Parathyroid adenoma (tissue), 2 donors: Measurements from ENCODE around the gene SCP2.

Source experiments
- H2AFZ ChIP-seq: fragments of 300-600 bp; sonication (generic); one replicate; pipeline ENCODE4 v1.7.0; 2017; ENCODE audit warnings: antibody characterized with exemption, mild to moderate bottlenecking
- H3K27ac ChIP-seq: fragments of 300-600 bp; sonication (generic); one replicate; pipeline ENCODE4 v1.7.0; 2017
- H3K27me3 ChIP-seq: fragments of 300-600 bp; sonication (generic); one replicate; pipeline ENCODE4 v1.7.0; 2017; ENCODE audit warnings: low read length; ENCODE audit not compliant: control insufficient read depth, insufficient read depth
- H3K36me3 ChIP-seq: fragments of 300-600 bp; sonication (generic); one replicate; pipeline ENCODE4 v1.7.0; 2017; ENCODE audit warnings: low read length; ENCODE audit not compliant: control insufficient read depth, insufficient read depth
- H3K4me1 ChIP-seq: fragments of 300-600 bp; sonication (generic); one replicate; pipeline ENCODE4 v1.7.0; 2017; ENCODE audit warnings: control low read depth
- H3K4me2 ChIP-seq: fragments of 300-600 bp; sonication (generic); one replicate; pipeline ENCODE4 v1.7.0; 2017; ENCODE audit warnings: low read length
- H3K4me3 ChIP-seq: fragments of 300-600 bp; sonication (generic); one replicate; pipeline ENCODE4 v1.7.0; 2017; ENCODE audit warnings: low read depth, low read length
- H3K79me2 ChIP-seq: fragments of 300-600 bp; sonication (generic); one replicate; pipeline ENCODE4 v1.7.0; 2017; ENCODE audit warnings: control low read depth
- H3K9ac ChIP-seq: fragments of 300-600 bp; sonication (generic); one replicate; pipeline ENCODE4 v1.7.0; 2017; ENCODE audit warnings: mild to moderate bottlenecking
- H3K9me3 ChIP-seq: fragments of 300-600 bp; sonication (generic); one replicate; pipeline ENCODE4 v1.7.0; 2017; ENCODE audit warnings: low read length; ENCODE audit not compliant: control insufficient read depth
- CTCF ChIP-seq: fragments of 300-600 bp; sonication (generic); IDR thresholded peaks from one replicate; pipeline ENCODE4 v1.7.0; 2017; ENCODE audit warnings: antibody characterized with exemption, mild to moderate bottlenecking
- donor health status: primary hyperparathyroidism.

The SCP2 gene

GRCh38 chr1:53073287-53073686 lies 146.2 kb downstream of the SCP2 start:
- Histone ChIP-seq H3K9ac (no peak overlapping the region), H3K4me2 (no peak overlapping the region), H3K9me3 (no peaks in the 10 kb centered on the region), H3K79me2 (no peaks in the 10 kb centered on the region), H3K36me3 (no peaks in the 10 kb centered on the region), H3K27ac (no peak overlapping the region), H3K27me3 (no peaks in the 10 kb centered on the region), H2AFZ (no peak overlapping the region), H3K4me3 (no peak overlapping the region), H3K4me1 (no peaks in the 10 kb centered on the region)
- TF ChIP-seq CTCF = no peak

- Histone ChIP-seq H3K79me2 (no peaks in the 10 kb centered on the region), H3K27me3 (no peaks in the 10 kb centered on the region), H3K9me3 (no peaks in the 10 kb centered on the region), H3K4me2 (no peak overlapping the region), H3K36me3 (no peaks in the 10 kb centered on the region), H3K27ac (no peak overlapping the region), H3K4me1 (no peaks in the 10 kb centered on the region), H2AFZ (no peak overlapping the region), H3K9ac (no peak overlapping the region), H3K4me3 (no peak overlapping the region)
- no peak for TF ChIP-seq CTCF
Measured at GRCh38 chr1:53073868-53074311, 146.8 kb downstream of the SCP2 start.

GRCh38 chr1:53074313-53075154 lies 147.5 kb downstream of the SCP2 start:
- no peaks in the 10 kb centered on the region for H3K4me1 ChIP-seq
- no peaks in the 10 kb centered on the region for H3K9me3 ChIP-seq
- no peak overlapping the region for H3K27ac ChIP-seq
- H2AFZ ChIP-seq = no peak overlapping the region
- no peaks in the 10 kb centered on the region for H3K27me3 ChIP-seq
- no peak overlapping the region for H3K9ac ChIP-seq
- no peaks in the 10 kb centered on the region for H3K79me2 ChIP-seq
- no peaks in the 10 kb centered on the region for H3K36me3 ChIP-seq
- no peak for TF ChIP-seq CTCF
- H3K4me3 ChIP-seq = no peak overlapping the region
- no peak overlapping the region for H3K4me2 ChIP-seq

GRCh38 chr1:53075206-53075605 lies 148.1 kb downstream of the SCP2 start:
- no peak overlapping the region for H3K9ac ChIP-seq
- H3K36me3 ChIP-seq = no peaks in the 10 kb centered on the region
- H3K27me3 ChIP-seq = no peaks in the 10 kb centered on the region
- H2AFZ ChIP-seq = no peak overlapping the region
- no peak for TF ChIP-seq CTCF
- H3K4me3 ChIP-seq = no peak overlapping the region
- no peak overlapping the region for H3K4me2 ChIP-seq
- no peaks in the 10 kb centered on the region for H3K79me2 ChIP-seq
- H3K4me1 ChIP-seq = no peaks in the 10 kb centered on the region
- H3K9me3 ChIP-seq = no peaks in the 10 kb centered on the region
- H3K27ac ChIP-seq = no peak overlapping the region

- no peak for TF ChIP-seq CTCF
- Histone ChIP-seq H3K4me3 (no peak overlapping the region), H3K9ac (no peak overlapping the region), H3K27ac (no peak overlapping the region), H3K36me3 (no peaks in the 10 kb centered on the region), H2AFZ (no peak overlapping the region), H3K4me1 (no peaks in the 10 kb centered on the region), H3K79me2 (no peaks in the 10 kb centered on the region), H3K9me3 (no peaks in the 10 kb centered on the region), H3K4me2 (no peak overlapping the region), H3K27me3 (no peaks in the 10 kb centered on the region)
Measured at GRCh38 chr1:53075761-53076163, 148.7 kb downstream of the SCP2 start.
